SK-N-SH treated with all-trans-retinoic acid at 6 μM for 48 hours (cell line): Measurements from ENCODE around the gene CALN1.

Experiments
- ATAC-seq: fragments of 200-7000 bp; cut with Tn5 transposase; 3 replicates; pipeline ENCODE4 v1.9.1; 2020; ENCODE audit warnings: mild to moderate bottlenecking, moderate library complexity
- ARNTL ChIP-seq: fragments of 450-650 bp; formaldehyde crosslinking; IDR thresholded peaks from 2 replicates; pipeline ENCODE4 v1.5.0; 2020; ENCODE audit warnings: low read depth, mild to moderate bottlenecking, moderate library complexity, borderline replicate concordance
- BACH2 ChIP-seq: fragments of 250-450 bp; sonication (Bioruptor Pico); IDR thresholded peaks from 2 replicates; pipeline ENCODE4 v1.9.0; 2021; ENCODE audit warnings: mild to moderate bottlenecking, borderline replicate concordance
- CSDC2 ChIP-seq: fragments of 250-450 bp; sonication (Bioruptor Pico); IDR thresholded peaks from 2 replicates; pipeline ENCODE4 v1.5.0; 2020; ENCODE audit warnings: mild to moderate bottlenecking, moderate library complexity
- CSRNP3 ChIP-seq: fragments of 250-450 bp; sonication (Bioruptor Pico); IDR thresholded peaks from 2 replicates; pipeline ENCODE4 v1.5.1; 2021; ENCODE audit warnings: mild to moderate bottlenecking, moderate library complexity
- ESRRG ChIP-seq: fragments of 250-450 bp; sonication (Bioruptor Pico); IDR thresholded peaks from 2 replicates; pipeline ENCODE4 v1.6.1; 2021; ENCODE audit warnings: mild to moderate bottlenecking
- GLIS3 ChIP-seq: fragments of 250-450 bp; sonication (Bioruptor Pico); IDR thresholded peaks from 2 replicates; pipeline ENCODE4 v1.5.0; 2020; ENCODE audit warnings: mild to moderate bottlenecking, moderate library complexity
- ISL1 ChIP-seq: fragments of 250-450 bp; sonication (Bioruptor Pico); IDR thresholded peaks from 2 replicates; pipeline ENCODE4 v2.1.2; 2022; ENCODE audit warnings: mild to moderate bottlenecking, moderate library complexity
- OSR1 ChIP-seq: fragments of 250-450 bp; sonication (Bioruptor Pico); IDR thresholded peaks from 2 replicates; pipeline ENCODE4 v1.8.0; 2022; ENCODE audit warnings: moderate library complexity, mild to moderate bottlenecking, inconsistent platforms
- PATZ1 ChIP-seq: fragments of 250-450 bp; sonication (Bioruptor Pico); IDR thresholded peaks from 2 replicates; pipeline ENCODE4 v1.8.0; 2020; ENCODE audit warnings: mild to moderate bottlenecking, moderate library complexity, borderline replicate concordance
- POU6F1 ChIP-seq: fragments of 250-450 bp; sonication (Bioruptor Pico); IDR thresholded peaks from 2 replicates; pipeline ENCODE4 v1.8.0; 2021; ENCODE audit warnings: low read depth, mild to moderate bottlenecking, moderate library complexity, borderline replicate concordance
- PPARA ChIP-seq: fragments of 250-450 bp; sonication (Bioruptor Pico); IDR thresholded peaks from 2 replicates; pipeline ENCODE4 v1.5.0; 2020; ENCODE audit warnings: mild to moderate bottlenecking, borderline replicate concordance
- RARB ChIP-seq: fragments of 250-450 bp; sonication (Bioruptor Pico); IDR thresholded peaks from 2 replicates; pipeline ENCODE4 v1.8.0; 2021; ENCODE audit warnings: mild to moderate bottlenecking, moderate library complexity
- SNAI2 ChIP-seq: fragments of 250-450 bp; sonication (Bioruptor Pico); IDR thresholded peaks from 2 replicates; pipeline ENCODE4 v1.5.0; 2020; ENCODE audit warnings: mild to moderate bottlenecking, moderate library complexity
- TCF4 ChIP-seq: fragments of 250-450 bp; sonication (Bioruptor Pico); IDR thresholded peaks from 2 replicates; pipeline ENCODE4 v1.8.0; 2021; ENCODE audit warnings: mild to moderate bottlenecking, moderate library complexity, borderline replicate concordance
- TOX ChIP-seq: fragments of 250-450 bp; sonication (Bioruptor Pico); IDR thresholded peaks from 2 replicates; pipeline ENCODE4 v1.8.0; 2021; ENCODE audit warnings: mild to moderate bottlenecking, moderate library complexity, borderline replicate concordance
- TSHZ2 ChIP-seq: fragments of 250-450 bp; sonication (Bioruptor Pico); IDR thresholded peaks from 2 replicates; pipeline ENCODE4 v1.5.0; 2020; ENCODE audit warnings: mild to moderate bottlenecking, moderate library complexity
- ZFP3 ChIP-seq: fragments of 250-450 bp; sonication (Bioruptor Pico); IDR thresholded peaks from 2 replicates; pipeline ENCODE4 v1.5.0; 2020; ENCODE audit warnings: mild to moderate bottlenecking, moderate library complexity
- ZFP30 ChIP-seq: fragments of 450-650 bp; formaldehyde crosslinking; IDR thresholded peaks from 2 replicates; pipeline ENCODE4 v1.5.0; 2022; ENCODE audit warnings: mild to moderate bottlenecking, moderate library complexity
- ZNF565 ChIP-seq: fragments of 450-650 bp; formaldehyde crosslinking; conservative IDR thresholded peaks from 2 replicates; pipeline ENCODE4 v1.5.0; 2020; ENCODE audit warnings: low read depth, mild to moderate bottlenecking, moderate library complexity
- ZNF70 ChIP-seq: fragments of 450-650 bp; formaldehyde crosslinking; IDR thresholded peaks from 2 replicates; pipeline ENCODE4 v1.5.0; 2020; ENCODE audit warnings: mild to moderate bottlenecking, moderate library complexity
- ZNF8 ChIP-seq: fragments of 450-650 bp; formaldehyde crosslinking; IDR thresholded peaks from 2 replicates; pipeline ENCODE4 v1.5.0; 2020; ENCODE audit warnings: mild to moderate bottlenecking, moderate library complexity

Gene CALN1

GRCh38 chr7:72234086-72234485 lies 178.1 kb downstream of the CALN1 start:
- TF ChIP-seq ZFP3 (CRISPR knock-in tag) (no peak), ZNF70 (CRISPR knock-in tag) (no peak), TOX (CRISPR knock-in tag) (no peak), ZNF8 (CRISPR knock-in tag) (no peak), ZNF565 (CRISPR knock-in tag) (no peak), PPARA (no peak), ZFP30 (CRISPR knock-in tag) (no peak), POU6F1 (CRISPR knock-in tag) (no peak), GLIS3 (CRISPR knock-in tag) (no peak), CSDC2 (no peak), ESRRG (CRISPR knock-in tag) (no peak), SNAI2 (CRISPR knock-in tag) (no peak), PATZ1 (CRISPR knock-in tag) (no peak), ARNTL (no peak), CSRNP3 (CRISPR knock-in tag) (no peak), BACH2 (no peak), TCF4 (CRISPR knock-in tag) (no peak), TSHZ2 (CRISPR knock-in tag) (no peak), OSR1 (CRISPR knock-in tag) (no peak)
- no peak for ATAC-seq

GRCh38 chr7:72230281-72230680 lies 181.9 kb downstream of the CALN1 start:
- no peak for ATAC-seq

More at GRCh38 chr7:72230281-72230680, 181.9 kb downstream of the CALN1 start:
- no peak for TF ChIP-seq TCF4 (CRISPR knock-in tag)
- no peak for TF ChIP-seq ESRRG (CRISPR knock-in tag)
- no peak for TF ChIP-seq PPARA
- TF ChIP-seq CSDC2 = no peak
- no peak for TF ChIP-seq POU6F1 (CRISPR knock-in tag)
- no peak for TF ChIP-seq ZNF70 (CRISPR knock-in tag)
- no peak for TF ChIP-seq OSR1 (CRISPR knock-in tag)
- TF ChIP-seq BACH2 = no peak
- no peak for TF ChIP-seq ZNF8 (CRISPR knock-in tag)
- no peak for TF ChIP-seq TOX (CRISPR knock-in tag)
- TF ChIP-seq ZNF565 (CRISPR knock-in tag) = no peak
- TF ChIP-seq ISL1 (CRISPR knock-in tag) = no peak
- no peak for TF ChIP-seq TSHZ2 (CRISPR knock-in tag)
- TF ChIP-seq ZFP3 (CRISPR knock-in tag) = no peak
- no peak for TF ChIP-seq RARB (CRISPR knock-in tag)
